NAMALWA (cell line): ENCODE data around the gene CEBPB.
"Not testable (repeated sequence)": the region's sequence is repeated elsewhere in the genome, so short reads cannot be mapped to it uniquely, and the experiment has no call there.

Experiments
- DNase-seq: peaks from one replicate; pipeline ENCODE4 v3.0.0-alpha.2; 2015; ENCODE audit warnings: low spot score

Gene CEBPB

DNA sequence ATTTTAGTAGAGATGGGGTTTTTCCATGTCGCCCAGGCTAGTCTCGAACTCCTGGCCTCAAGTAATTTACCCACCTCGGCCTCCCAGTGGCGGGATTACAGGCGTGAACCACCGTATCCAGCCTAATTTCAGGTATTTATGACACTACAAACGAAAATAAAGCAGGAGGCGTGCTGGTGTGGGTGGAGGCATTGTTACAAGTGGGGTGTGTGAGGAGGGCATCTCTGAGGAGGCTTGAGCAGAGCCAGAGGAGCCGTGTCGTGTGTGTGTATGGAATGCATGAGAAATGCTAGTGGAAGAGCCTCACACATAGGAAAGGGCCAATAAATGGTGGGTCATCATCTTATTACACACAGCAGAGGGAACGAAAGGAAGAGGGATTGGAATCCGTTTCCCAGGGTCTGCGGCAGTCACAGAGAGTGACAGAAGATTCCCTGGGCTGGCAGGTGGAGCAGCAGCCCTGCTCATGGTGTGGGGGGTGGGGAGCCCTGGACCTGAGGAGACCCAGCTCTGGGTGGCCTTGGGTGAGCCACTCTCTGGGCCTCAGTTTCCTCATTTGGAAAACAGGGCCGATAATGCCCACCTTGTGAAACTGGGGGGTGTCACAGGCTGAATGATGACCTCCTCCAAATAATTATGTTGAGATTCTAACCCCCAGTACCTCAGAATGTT lies 19.9 kb upstream of the CEBPB start:
- no peak for DNase-seq

DNA sequence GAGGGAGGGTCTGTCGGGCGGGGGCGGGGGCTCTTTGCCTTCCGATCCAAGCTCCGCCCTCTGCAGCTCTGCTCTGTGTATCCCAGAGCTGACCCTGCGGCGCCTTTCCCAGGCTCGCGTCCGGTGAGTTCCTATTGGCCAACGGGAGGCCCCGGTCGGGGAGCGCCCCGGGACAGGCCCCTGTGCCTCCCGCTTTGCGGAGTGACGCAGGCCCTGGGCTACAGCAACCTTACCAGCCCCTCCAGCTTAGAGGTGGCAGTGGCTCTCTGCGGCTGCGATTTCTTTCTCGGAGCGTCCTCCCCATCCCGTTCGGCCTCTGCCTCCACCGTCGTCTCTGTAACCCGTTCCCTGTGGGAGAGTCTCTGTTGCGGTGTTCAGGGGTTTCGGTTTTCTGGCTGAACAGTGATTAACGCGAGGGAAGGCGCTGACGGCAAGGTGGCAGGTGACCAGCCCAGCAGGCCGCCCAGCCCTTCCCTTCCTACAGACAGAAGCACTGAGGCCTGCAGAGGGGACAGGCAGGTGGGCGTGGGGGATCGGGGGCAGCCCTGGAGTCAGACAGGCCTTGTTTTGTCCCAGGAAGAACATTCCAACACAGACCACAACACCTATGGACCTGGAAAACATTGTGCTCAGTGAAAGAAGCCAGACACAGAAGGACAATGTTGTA lies 18.1 kb upstream of the CEBPB start:
- DNase-seq: no peak

DNA sequence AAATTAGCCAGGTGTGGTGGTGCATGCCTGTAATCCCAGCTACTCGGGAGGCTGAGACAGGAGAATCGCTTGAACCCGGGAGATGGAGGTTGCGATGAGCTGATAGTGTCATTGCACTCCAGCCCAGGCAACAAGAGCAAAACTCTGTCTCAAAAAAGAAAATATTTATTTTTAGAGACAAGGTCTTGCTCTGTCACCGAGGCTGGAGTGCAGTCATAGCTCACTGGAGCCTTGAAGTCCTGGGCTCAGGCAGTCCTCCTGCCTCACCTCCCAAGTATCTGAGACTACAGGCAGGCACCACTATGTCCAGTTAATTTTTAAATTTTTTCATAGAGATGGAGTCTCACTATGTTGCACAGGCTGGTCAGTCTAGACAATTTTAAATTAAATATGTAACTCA lies 16.2 kb upstream of the CEBPB start:
- DNase-seq: no peak

GRCh38 chr20:50175938-50176933 lies 14.4 kb upstream of the CEBPB start:
- DNase-seq: no peak

GRCh38 chr20:50178672-50179071 lies 12.0 kb upstream of the CEBPB start:
- not testable (repeated sequence) for DNase-seq

- no peak for DNase-seq
Observed at GRCh38 chr20:50181344-50181743, 9.3 kb upstream of the CEBPB start.

DNA sequence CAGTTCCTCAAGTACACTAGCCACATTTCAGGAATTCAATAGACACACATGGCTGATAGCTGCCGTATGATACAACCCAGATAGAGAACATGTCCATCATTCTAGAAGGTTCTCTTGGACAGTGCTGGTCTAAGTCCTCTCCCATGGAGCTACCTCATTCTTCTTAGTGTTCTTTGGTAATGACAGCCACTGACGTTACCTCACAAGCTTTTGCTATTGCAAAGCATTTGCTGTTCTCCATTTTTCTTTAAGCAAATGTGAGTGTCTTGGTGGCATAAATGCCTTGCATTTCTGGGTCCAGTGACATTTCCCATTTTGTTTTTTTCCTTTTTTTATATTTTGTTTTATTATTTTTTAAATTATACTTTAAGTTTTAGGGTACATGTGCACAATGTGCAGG lies 8.3 kb upstream of the CEBPB start:
- no peak for DNase-seq

DNA sequence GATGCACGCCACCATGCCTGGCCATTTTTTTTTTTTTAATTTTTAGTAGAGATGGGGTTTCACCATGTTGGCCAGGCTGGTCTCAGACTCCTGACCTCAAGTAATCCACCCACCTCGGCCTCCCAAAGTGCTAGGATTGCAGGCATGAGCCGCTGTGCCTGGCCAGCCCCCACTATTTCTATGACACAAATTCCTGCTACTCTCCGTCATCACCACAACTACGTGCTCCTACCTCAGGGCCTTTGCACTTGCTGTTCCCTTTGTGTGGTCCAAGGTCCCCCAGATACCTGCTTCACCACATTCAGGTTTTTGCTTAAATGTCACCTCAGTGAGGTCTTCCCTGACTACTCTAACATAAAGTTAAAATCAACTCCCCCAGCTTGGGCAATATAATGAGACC lies 5.2 kb upstream of the CEBPB start:
- no peak for DNase-seq

- peak; percentile 82 for DNase-seq
Observed at GRCh38 chr20:50186151-50186885, 4.3 kb upstream of the CEBPB start.

DNA sequence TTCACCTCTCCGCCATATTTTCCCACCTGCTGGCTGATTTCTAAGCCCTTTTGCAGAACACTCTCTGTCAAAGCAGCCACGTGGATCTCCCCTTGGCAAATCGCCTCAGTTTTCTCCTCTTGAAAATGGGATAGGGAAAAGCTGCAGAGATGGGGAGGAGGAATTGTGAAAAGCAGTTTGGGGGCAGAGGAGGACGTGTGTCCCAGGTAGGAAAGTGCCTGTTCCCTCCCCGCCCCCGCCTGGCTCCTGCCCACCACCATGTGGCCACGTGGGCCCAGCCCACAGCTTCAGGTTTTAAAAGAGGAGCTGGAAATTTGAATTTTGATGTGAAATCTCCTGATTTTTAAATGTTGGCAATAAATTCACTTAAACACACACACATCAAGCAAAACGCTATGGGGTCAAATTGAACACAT lies 3.6 kb upstream of the CEBPB start:
- DNase-seq: no peak

DNA sequence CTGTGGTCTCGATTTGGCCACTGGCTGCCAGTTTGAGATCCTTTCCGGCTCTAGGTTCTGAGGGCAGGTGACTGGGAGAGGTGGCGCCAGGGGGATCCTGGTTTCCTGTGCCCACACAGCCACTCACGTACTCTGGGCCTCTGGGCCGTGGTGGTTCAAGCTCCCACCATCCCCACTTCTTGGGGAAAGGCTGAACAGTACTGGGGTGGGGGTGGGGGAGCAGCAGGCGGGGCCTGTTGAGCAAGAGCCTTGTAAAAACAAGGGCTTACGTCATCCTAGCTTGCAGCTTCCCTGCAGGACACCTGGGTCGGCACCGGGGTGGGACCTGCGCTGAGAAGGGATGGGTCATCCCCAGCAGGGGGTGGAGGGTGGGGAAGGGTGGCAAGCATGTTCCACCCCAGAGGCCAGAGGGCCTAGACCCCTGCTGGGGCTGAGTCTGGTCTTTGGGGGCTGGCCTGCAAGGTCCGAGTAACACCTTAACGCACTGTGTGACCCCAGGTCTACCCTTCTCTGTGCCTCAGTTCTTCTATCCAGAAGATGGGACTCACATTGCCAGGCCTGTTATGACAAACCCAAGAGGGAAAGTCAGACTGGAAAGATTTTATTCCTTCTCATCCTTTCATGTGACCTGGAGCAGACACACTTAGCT lies 3.1 kb upstream of the CEBPB start:
- no peak for DNase-seq

- no peak for DNase-seq
Observed at GRCh38 chr20:50188287-50188688, 2.3 kb upstream of the CEBPB start.

DNA sequence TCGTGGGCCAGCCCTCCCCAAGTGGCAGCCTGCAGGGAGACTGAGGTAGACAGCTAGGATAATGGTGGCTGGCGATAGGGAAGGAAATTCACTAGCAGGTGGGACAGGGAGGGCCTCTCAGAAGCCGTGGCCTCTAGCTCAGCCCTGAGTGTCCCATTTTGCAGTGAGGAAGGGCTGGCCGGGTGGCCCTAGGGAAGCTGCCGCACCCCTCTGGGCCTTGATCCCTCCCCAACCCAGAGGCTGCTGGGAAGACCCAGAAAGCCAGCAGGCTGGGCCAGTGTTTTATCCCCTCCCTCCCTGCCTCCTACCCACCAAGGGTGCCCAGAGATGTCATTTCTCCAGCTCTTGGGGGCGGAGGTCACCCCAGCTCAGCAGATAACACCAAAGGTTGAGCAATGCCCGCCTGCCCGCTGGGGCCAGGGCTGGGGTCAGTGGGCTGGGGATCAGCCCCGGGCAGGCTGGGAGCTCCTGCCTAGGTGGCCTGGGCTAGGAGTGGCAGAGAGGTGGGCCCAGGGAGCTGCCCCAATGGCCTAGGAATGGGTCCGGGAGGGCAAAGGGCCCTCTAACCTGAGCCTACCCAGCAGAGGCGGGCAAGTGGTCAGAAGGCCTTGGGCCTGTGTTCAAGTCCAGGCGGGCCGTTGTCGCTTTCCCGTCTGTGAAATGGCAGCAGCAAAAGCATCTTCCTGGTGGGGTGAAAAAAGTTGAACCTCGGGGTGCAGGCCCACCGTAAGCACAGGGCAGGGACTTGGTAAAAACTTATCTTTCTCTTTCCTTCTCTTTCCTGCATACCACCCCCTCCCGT lies 1.6 kb upstream of the CEBPB start:
- no peak for DNase-seq

GRCh38 chr20:50189681-50190250 lies 864 bp upstream of the CEBPB start:
- no peak for DNase-seq

DNA sequence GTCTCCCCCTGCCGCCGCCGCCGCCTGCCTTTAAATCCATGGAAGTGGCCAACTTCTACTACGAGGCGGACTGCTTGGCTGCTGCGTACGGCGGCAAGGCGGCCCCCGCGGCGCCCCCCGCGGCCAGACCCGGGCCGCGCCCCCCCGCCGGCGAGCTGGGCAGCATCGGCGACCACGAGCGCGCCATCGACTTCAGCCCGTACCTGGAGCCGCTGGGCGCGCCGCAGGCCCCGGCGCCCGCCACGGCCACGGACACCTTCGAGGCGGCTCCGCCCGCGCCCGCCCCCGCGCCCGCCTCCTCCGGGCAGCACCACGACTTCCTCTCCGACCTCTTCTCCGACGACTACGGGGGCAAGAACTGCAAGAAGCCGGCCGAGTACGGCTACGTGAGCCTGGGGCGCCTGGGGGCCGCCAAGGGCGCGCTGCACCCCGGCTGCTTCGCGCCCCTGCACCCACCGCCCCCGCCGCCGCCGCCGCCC lies 474 bp downstream of the CEBPB start:
- DNase-seq: peak; percentile 56

DNA sequence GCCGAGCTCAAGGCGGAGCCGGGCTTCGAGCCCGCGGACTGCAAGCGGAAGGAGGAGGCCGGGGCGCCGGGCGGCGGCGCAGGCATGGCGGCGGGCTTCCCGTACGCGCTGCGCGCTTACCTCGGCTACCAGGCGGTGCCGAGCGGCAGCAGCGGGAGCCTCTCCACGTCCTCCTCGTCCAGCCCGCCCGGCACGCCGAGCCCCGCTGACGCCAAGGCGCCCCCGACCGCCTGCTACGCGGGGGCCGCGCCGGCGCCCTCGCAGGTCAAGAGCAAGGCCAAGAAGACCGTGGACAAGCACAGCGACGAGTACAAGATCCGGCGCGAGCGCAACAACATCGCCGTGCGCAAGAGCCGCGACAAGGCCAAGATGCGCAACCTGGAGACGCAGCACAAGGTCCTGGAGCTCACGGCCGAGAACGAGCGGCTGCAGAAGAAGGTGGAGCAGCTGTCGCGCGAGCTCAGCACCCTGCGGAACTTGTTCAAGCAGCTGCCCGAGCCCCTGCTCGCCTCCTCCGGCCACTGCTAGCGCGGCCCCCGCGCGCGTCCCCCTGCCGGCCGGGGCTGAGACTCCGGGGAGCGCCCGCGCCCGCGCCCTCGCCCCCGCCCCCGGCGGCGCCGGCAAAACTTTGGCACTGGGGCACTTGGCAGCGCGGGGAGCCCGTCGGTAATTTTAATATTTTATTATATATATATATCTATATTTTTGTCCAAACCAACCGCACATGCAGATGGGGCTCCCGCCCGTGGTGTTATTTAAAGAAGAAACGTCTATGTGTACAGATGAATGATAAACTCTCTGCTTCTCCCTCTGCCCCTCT lies 1.1 kb downstream of the CEBPB start:
- peak; percentile 81 for DNase-seq

GRCh38 chr20:50192364-50193198 lies 2.0 kb downstream of the CEBPB start:
- peak; percentile 93 for DNase-seq

DNA sequence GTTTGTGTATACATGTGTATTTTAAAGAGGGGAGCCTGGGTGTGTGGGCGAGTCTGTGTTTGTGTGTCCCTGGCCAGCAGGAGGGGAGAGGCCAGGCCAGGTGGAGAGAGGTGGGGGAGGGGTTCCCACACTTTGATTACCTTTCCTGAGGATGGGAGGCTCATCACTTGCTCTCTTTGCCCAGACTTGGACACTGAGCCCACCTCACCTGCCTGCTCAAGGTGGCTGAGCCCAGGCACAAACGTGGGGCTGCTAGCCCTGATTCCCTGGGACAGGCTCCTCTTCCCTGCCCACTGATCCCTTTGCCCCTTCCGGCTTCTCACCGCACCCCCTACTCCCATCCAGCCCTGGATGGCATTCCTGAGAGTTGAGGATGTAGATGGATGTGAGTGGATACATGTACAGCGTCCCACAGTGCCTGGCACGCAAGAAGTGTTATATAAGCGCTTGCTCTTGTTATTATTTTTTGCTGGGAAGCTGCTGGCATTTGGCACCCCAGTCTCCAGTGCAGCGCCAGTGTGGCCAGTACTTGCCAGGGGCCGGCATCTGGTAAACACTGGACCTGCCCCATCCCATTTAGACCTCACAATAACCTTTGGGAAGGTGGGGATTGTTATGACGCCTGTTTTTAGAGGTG lies 2.7 kb downstream of the CEBPB start:
- no peak for DNase-seq
